ENCODE data around the gene E2F3. TPM values are rescaled to one million over a fixed set of nuclear protein-coding genes. Genes with fewer than 3 reads are reported as not detected.
A peak's percentile ranks its signal among the peaks of the same experiment; 100 is the strongest.

E2F3 gene
- polyA plus RNA-seq, 4 donors, result 1.8 to 15.7 (median 4.4) TPM

DNA sequence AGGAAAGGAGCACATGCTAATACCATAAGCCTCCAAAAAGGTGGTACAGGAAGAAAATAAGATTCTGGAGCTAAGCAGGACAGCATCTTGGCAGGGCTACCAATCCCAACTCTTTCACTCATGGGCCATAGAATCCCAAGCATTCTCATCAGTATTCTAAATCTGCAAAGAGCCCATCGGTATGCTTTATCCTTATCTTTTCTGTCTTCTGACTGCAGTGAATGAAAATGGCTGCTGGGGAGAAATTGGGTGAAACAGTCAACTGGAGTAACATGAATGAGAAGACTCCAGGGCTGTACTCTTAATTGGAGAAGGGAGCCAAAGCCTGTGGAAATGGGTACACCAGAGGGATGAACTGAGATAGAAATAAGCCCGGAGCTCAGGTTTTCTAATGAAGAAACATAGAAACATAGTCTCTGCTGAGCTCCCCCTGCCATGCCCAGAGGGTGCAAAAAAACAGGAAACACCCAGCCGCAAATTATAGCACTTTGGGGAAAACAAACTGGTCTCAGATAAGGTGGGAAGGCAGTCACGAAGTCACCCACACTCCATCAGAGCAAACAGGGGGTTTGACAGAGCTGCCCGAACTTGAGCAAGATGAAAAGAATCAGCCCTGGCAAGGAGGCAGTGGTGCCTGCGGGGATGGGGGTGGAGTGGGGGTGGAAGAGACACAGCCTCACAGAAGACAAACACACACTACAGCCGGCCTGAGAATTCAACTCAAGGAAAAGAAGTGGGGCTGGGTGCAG, 35.4 kb upstream of the E2F3 start:
- Histone ChIP-seq H3K9me3 (ENCODE audit: control insufficient read depth in 2 of 2, insufficient read depth in 1 of 2, low read depth in 1 of 2, low read length in 1 of 2) (no peaks in the 10 kb centered on the region), H3K27ac (ENCODE audit: low read depth in 1 of 3, low read length in 2 of 3) (peak overlapping the region in 2 of 3 donors; percentile 26 to 87), H3K36me3 (ENCODE audit: control insufficient read depth in 3 of 3, insufficient read depth in 2 of 3, low read depth in 1 of 3, low read length in 3 of 3) (no peaks in the 10 kb centered on the region), H3K4me1 (ENCODE audit: control insufficient read depth in 3 of 3, insufficient read depth in 2 of 3, low read depth in 1 of 3, low read length in 2 of 3) (peaks cover 3 to 35% (median 4%) of the 10 kb centered on the region in 3 donors), H3K27me3 (ENCODE audit: control insufficient read depth in 3 of 3, insufficient read depth in 3 of 3, low read length in 3 of 3) (no peaks in the 10 kb centered on the region), H3K4me3 (ENCODE audit: low read depth in 1 of 3, low read length in 3 of 3) (no peak overlapping the region)
- no peak for DNase-seq
- 45 to 70% (median 63%) methylated on average over 7 of the region's 7 CpGs for WGBS, 3 donors
- no peak for FAIRE-seq

- WGBS, 3 donors, result 12 to 47% (median 29%) methylated on average over 1 of the region's 1 CpG
- H3K4me1 ChIP-seq (ENCODE audit: control insufficient read depth in 3 of 3, insufficient read depth in 2 of 3, low read depth in 1 of 3, low read length in 2 of 3), result peaks cover 3 to 35% (median 4%) of the 10 kb centered on the region in 3 donors
- no peaks in the 10 kb centered on the region for H3K9me3 ChIP-seq (ENCODE audit: control insufficient read depth in 2 of 2, insufficient read depth in 1 of 2, low read depth in 1 of 2, low read length in 1 of 2)
- H3K36me3 ChIP-seq (ENCODE audit: control insufficient read depth in 3 of 3, insufficient read depth in 2 of 3, low read depth in 1 of 3, low read length in 3 of 3), result no peaks in the 10 kb centered on the region
- no peak for FAIRE-seq
- no peaks in the 10 kb centered on the region for H3K27me3 ChIP-seq (ENCODE audit: control insufficient read depth in 3 of 3, insufficient read depth in 3 of 3, low read length in 3 of 3)
- peak overlapping the region; percentile 24 to 51 (median 49) for H3K27ac ChIP-seq (ENCODE audit: low read depth in 1 of 3, low read length in 2 of 3)
- DNase-seq, result peak; percentile 32 to 51
- no peak overlapping the region for H3K4me3 ChIP-seq (ENCODE audit: low read depth in 1 of 3, low read length in 3 of 3)
Observed at GRCh38 chr6:20367743-20368485, 33.8 kb upstream of the E2F3 start.

DNA sequence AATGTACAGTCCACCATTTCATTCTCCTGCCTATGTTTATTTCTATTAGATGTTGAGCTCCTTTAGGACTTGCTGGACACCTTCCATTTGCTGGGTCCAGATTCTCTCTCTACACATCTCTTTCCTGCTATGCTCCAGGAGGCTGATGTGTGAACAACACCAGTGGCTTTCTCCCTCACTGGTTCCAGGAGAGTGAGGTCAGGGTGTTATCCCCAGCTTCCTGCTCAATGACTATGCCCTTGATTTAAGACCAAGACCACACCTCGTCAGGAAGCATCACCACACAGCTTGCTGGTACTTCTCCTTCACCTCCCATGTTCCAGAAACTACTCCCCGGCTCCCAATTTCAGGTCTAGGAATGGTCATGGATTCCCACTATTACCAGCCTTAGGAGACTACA, 31.3 kb upstream of the E2F3 start:
- WGBS, 3 donors, result 86 to 88% (median 88%) methylated on average over 2 of the region's 2 CpGs
- Histone ChIP-seq H3K4me3 (ENCODE audit: low read depth in 1 of 3, low read length in 3 of 3) (no peak overlapping the region), H3K36me3 (ENCODE audit: control insufficient read depth in 3 of 3, insufficient read depth in 2 of 3, low read depth in 1 of 3, low read length in 3 of 3) (no peaks in the 10 kb centered on the region), H3K4me1 (ENCODE audit: control insufficient read depth in 3 of 3, insufficient read depth in 2 of 3, low read depth in 1 of 3, low read length in 2 of 3) (peaks cover 2 to 29% (median 3%) of the 10 kb centered on the region in 3 donors), H3K27me3 (ENCODE audit: control insufficient read depth in 3 of 3, insufficient read depth in 3 of 3, low read length in 3 of 3) (no peaks in the 10 kb centered on the region), H3K27ac (ENCODE audit: low read depth in 1 of 3, low read length in 2 of 3) (no peak overlapping the region), H3K9me3 (ENCODE audit: control insufficient read depth in 2 of 2, insufficient read depth in 1 of 2, low read depth in 1 of 2, low read length in 1 of 2) (no peaks in the 10 kb centered on the region)
- no peak for FAIRE-seq
- DNase-seq, result no peak

- no peak overlapping the region for H3K27ac ChIP-seq (ENCODE audit: low read depth in 1 of 3, low read length in 2 of 3)
- peaks cover 2 to 25% (median 3%) of the 10 kb centered on the region in 3 donors for H3K4me1 ChIP-seq (ENCODE audit: control insufficient read depth in 3 of 3, insufficient read depth in 2 of 3, low read depth in 1 of 3, low read length in 2 of 3)
- no peaks in the 10 kb centered on the region for H3K27me3 ChIP-seq (ENCODE audit: control insufficient read depth in 3 of 3, insufficient read depth in 3 of 3, low read length in 3 of 3)
- DNase-seq (no peak), FAIRE-seq (no peak)
- no peaks in the 10 kb centered on the region for H3K36me3 ChIP-seq (ENCODE audit: control insufficient read depth in 3 of 3, insufficient read depth in 2 of 3, low read depth in 1 of 3, low read length in 3 of 3)
- no peaks in the 10 kb centered on the region for H3K9me3 ChIP-seq (ENCODE audit: control insufficient read depth in 2 of 2, insufficient read depth in 1 of 2, low read depth in 1 of 2, low read length in 1 of 2)
- H3K4me3 ChIP-seq (ENCODE audit: low read depth in 1 of 3, low read length in 3 of 3), result no peak overlapping the region
- WGBS, 3 donors, result 95 to 100% (median 96%) methylated on average over 4 of the region's 4 CpGs
Observed at GRCh38 chr6:20370801-20371200, 30.9 kb upstream of the E2F3 start.

DNA sequence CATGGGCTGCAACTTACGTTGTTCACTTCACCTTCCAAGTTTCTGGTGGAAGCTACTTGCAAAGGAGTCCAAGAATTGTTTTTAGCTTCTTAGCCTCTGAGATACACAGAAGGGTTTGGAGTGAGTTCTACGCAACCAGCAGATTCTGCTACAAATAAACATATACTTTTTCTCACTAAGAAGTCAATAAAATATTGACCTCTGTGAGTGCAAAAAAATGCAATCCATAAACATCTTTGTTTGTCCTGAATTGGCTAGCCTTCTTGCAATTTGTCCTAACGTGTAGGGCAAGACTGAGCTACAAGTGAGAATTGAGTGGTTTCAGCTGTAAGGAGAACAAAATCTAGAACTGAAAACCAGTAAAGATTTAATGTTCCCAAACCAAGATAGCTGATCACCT, 26.2 kb upstream of the E2F3 start:
- Histone ChIP-seq H3K4me3 (ENCODE audit: low read depth in 1 of 3, low read length in 3 of 3) (no peak overlapping the region), H3K27me3 (ENCODE audit: control insufficient read depth in 3 of 3, insufficient read depth in 3 of 3, low read length in 3 of 3) (no peaks in the 10 kb centered on the region), H3K27ac (ENCODE audit: low read depth in 1 of 3, low read length in 2 of 3) (no peak overlapping the region), H3K36me3 (ENCODE audit: control insufficient read depth in 3 of 3, insufficient read depth in 2 of 3, low read depth in 1 of 3, low read length in 3 of 3) (no peaks in the 10 kb centered on the region), H3K4me1 (ENCODE audit: control insufficient read depth in 3 of 3, insufficient read depth in 2 of 3, low read depth in 1 of 3, low read length in 2 of 3) (peaks cover 0 to 10% (median 0%) of the 10 kb centered on the region in 3 donors), H3K9me3 (ENCODE audit: control insufficient read depth in 2 of 2, insufficient read depth in 1 of 2, low read depth in 1 of 2, low read length in 1 of 2) (no peaks in the 10 kb centered on the region)
- 78 to 87% (median 85%) methylated on average over 3 of the region's 3 CpGs for WGBS, 3 donors
- DNase-seq, result no peak
- no peak for FAIRE-seq

- Histone ChIP-seq H3K9me3 (ENCODE audit: control insufficient read depth in 2 of 2, insufficient read depth in 1 of 2, low read depth in 1 of 2, low read length in 1 of 2) (no peaks in the 10 kb centered on the region), H3K27ac (ENCODE audit: low read depth in 1 of 3, low read length in 2 of 3) (no peak overlapping the region), H3K4me3 (ENCODE audit: low read depth in 1 of 3, low read length in 3 of 3) (no peak overlapping the region), H3K36me3 (ENCODE audit: control insufficient read depth in 3 of 3, insufficient read depth in 2 of 3, low read depth in 1 of 3, low read length in 3 of 3) (no peaks in the 10 kb centered on the region), H3K4me1 (ENCODE audit: control insufficient read depth in 3 of 3, insufficient read depth in 2 of 3, low read depth in 1 of 3, low read length in 2 of 3) (peaks cover 0 to 13% (median 4%) of the 10 kb centered on the region in 3 donors), H3K27me3 (ENCODE audit: control insufficient read depth in 3 of 3, insufficient read depth in 3 of 3, low read length in 3 of 3) (no peaks in the 10 kb centered on the region)
- WGBS, 3 donors, result 52 to 68% (median 62%) methylated on average over 5 of the region's 5 CpGs
- FAIRE-seq (no peak), DNase-seq (no peak)
Observed at GRCh38 chr6:20377623-20378265, 23.9 kb upstream of the E2F3 start.

GRCh38 chr6:20379231-20379630, 22.4 kb upstream of the E2F3 start:
- DNase-seq (peak in 1 of 2 donors; percentile 22), FAIRE-seq (no peak)
- Histone ChIP-seq H3K9me3 (ENCODE audit: control insufficient read depth in 2 of 2, insufficient read depth in 1 of 2, low read depth in 1 of 2, low read length in 1 of 2) (no peaks in the 10 kb centered on the region), H3K4me1 (ENCODE audit: control insufficient read depth in 3 of 3, insufficient read depth in 2 of 3, low read depth in 1 of 3, low read length in 2 of 3) (peaks cover 0 to 13% (median 4%) of the 10 kb centered on the region in 3 donors), H3K36me3 (ENCODE audit: control insufficient read depth in 3 of 3, insufficient read depth in 2 of 3, low read depth in 1 of 3, low read length in 3 of 3) (no peaks in the 10 kb centered on the region), H3K4me3 (ENCODE audit: low read depth in 1 of 3, low read length in 3 of 3) (no peak overlapping the region), H3K27me3 (ENCODE audit: control insufficient read depth in 3 of 3, insufficient read depth in 3 of 3, low read length in 3 of 3) (no peaks in the 10 kb centered on the region), H3K27ac (ENCODE audit: low read depth in 1 of 3, low read length in 2 of 3) (no peak overlapping the region)
- WGBS, 3 donors, result 15 to 69% (median 56%) methylated on average over 1 of the region's 1 CpG

- no peak overlapping the region for H3K27ac ChIP-seq (ENCODE audit: low read depth in 1 of 3, low read length in 2 of 3)
- no peak overlapping the region for H3K4me3 ChIP-seq (ENCODE audit: low read depth in 1 of 3, low read length in 3 of 3)
- FAIRE-seq (no peak), DNase-seq (no peak)
- H3K9me3 ChIP-seq (ENCODE audit: control insufficient read depth in 2 of 2, insufficient read depth in 1 of 2, low read depth in 1 of 2, low read length in 1 of 2), result no peaks in the 10 kb centered on the region
- WGBS, 3 donors, result 87 to 92% (median 89%) methylated on average over 1 of the region's 1 CpG
- H3K4me1 ChIP-seq (ENCODE audit: control insufficient read depth in 3 of 3, insufficient read depth in 2 of 3, low read depth in 1 of 3, low read length in 2 of 3), result no peaks in the 10 kb centered on the region
- no peaks in the 10 kb centered on the region for H3K27me3 ChIP-seq (ENCODE audit: control insufficient read depth in 3 of 3, insufficient read depth in 3 of 3, low read length in 3 of 3)
- no peaks in the 10 kb centered on the region for H3K36me3 ChIP-seq (ENCODE audit: control insufficient read depth in 3 of 3, insufficient read depth in 2 of 3, low read depth in 1 of 3, low read length in 3 of 3)
Observed at GRCh38 chr6:20386218-20386617, 15.5 kb upstream of the E2F3 start.

Data from small intestine (tissue), 7 donors.